HL-60 (cell line): ENCODE measurements around the gene ABCB9.

Experiments used
- DNase-seq, 2 experiments: peaks; one replicate each; pipeline ENCODE4 v3.0.0-alpha.2; 2010 to 2020; ENCODE audit warnings: low read depth in 1 of 2, low spot score in 1 of 2
- H3K27ac ChIP-seq: fragments of 250-450 bp; sonication (Bioruptor Pico); replicated peaks from 2 replicates; pipeline ENCODE4 v1.5.1; 2020; ENCODE audit warnings: mild to moderate bottlenecking, moderate library complexity
- H3K27me3 ChIP-seq: fragments of 250-450 bp; sonication (Bioruptor Pico); 2 replicates; pipeline ENCODE4 v1.5.1; 2021; ENCODE audit warnings: mild to moderate bottlenecking, moderate library complexity; ENCODE audit not compliant: insufficient read depth, poor library complexity, severe bottlenecking
- H3K4me3 ChIP-seq: replicated peaks from 2 replicates; pipeline ENCODE4 v1.5.1; 2011; ENCODE audit warnings: mild to moderate bottlenecking, control low read depth, low read length; ENCODE audit not compliant: insufficient read depth
- CTCF ChIP-seq: IDR thresholded peaks from one replicate; pipeline ENCODE4 v1.5.1; 2011; ENCODE audit warnings: low read length, control low read depth, inconsistent platforms; ENCODE audit not compliant: insufficient read depth
- GABPA ChIP-seq: IDR thresholded peaks from 2 replicates; pipeline ENCODE4 v1.6.1; 2012; ENCODE audit warnings: low read depth
- POLR2AphosphoS5 ChIP-seq: IDR thresholded peaks from 2 replicates; pipeline ENCODE4 v1.6.1; 2012; ENCODE audit warnings: low read depth
- REST ChIP-seq: IDR thresholded peaks from 2 replicates; pipeline ENCODE4 v1.6.1; 2012; ENCODE audit warnings: low read depth; ENCODE audit not compliant: insufficient replicate concordance
- SPI1 ChIP-seq: IDR thresholded peaks from 2 replicates; pipeline ENCODE4 v1.6.1; 2012; ENCODE audit warnings: low read depth, mild to moderate bottlenecking, borderline replicate concordance

ABCB9 gene

GRCh38 chr12:122989225-122989839 lies 23.1 kb upstream of the ABCB9 start:
- no peak overlapping the region for H3K4me3 ChIP-seq
- no peak overlapping the region for H3K27ac ChIP-seq
- H3K27me3 ChIP-seq, result no peaks in the 10 kb centered on the region
- no peak for DNase-seq
- TF ChIP-seq CTCF (no peak), SPI1 (no peak), POLR2AphosphoS5 (no peak), GABPA (no peak), REST (no peak)

DNA sequence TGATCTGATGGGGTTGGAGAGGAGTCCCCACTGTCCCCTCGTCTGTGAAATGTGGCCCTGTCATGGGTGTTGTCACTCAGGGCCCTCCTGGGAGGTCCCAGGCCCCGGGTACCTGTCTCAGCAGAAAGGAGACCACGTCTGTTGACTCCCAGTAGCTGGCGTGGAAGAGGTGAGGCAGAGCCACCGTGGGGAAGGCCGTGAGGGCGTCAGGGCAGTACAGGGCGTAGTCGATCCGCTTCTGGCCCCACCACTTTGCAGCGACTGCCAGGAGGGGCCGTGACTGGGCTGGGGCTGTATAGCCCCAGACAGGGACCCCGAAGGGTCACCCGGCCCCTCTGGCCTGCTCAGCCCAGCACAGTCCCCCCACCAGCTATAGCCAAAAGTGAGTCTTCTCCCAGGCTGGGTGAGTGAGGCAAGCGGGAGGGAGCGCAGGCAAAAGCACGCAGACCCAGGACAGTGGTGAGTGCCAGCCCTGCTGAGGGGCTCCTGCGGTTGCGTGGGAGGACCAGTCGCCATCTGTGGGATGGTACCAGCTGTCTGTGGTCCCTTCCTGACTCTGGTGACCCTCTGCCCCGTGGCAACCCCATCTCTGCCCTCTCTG lies 22.4 kb upstream of the ABCB9 start:
- no peak for DNase-seq
- TF ChIP-seq POLR2AphosphoS5 (no peak), REST (no peak), GABPA (no peak), CTCF (no peak), SPI1 (no peak)
- no peak overlapping the region for H3K27ac ChIP-seq
- H3K27me3 ChIP-seq, result no peaks in the 10 kb centered on the region
- no peak overlapping the region for H3K4me3 ChIP-seq

- no peak for DNase-seq
- Histone ChIP-seq H3K27ac (no peak overlapping the region), H3K4me3 (no peak overlapping the region), H3K27me3 (no peaks in the 10 kb centered on the region)
- TF ChIP-seq CTCF (no peak), GABPA (no peak), POLR2AphosphoS5 (no peak), SPI1 (no peak), REST (no peak)
Observed at GRCh38 chr12:122988036-122988435, 21.8 kb upstream of the ABCB9 start.
